Breast epithelium (tissue), 4 donors: ENCODE data around the gene ABCA13. TPM values are rescaled to one million over a fixed set of nuclear protein-coding genes. Genes with fewer than 3 reads are reported as not detected.

ENCODE experiments used
- DNase-seq, 2 donors: peaks; one replicate each; pipeline ENCODE4 v3.0.0-alpha.2; 2019; ENCODE audit warnings: low spot score in 2 of 2
- H3K27ac ChIP-seq, 2 donors: fragments of 200-600 bp; sonication (generic) in 1 of 2; one replicate each; pipeline ENCODE4 v1.5.1; 2016 to 2019; ENCODE audit warnings: mild to moderate bottlenecking in 1 of 2
- H3K27me3 ChIP-seq, 2 donors: fragments of 200-600 bp; sonication (generic) in 1 of 2; one replicate each; pipeline versions ENCODE4 v1.5.1 to v1.6.0; 2017 to 2019; ENCODE audit warnings: control low read depth in 1 of 2, mild to moderate bottlenecking in 1 of 2
- H3K36me3 ChIP-seq: fragments of 200-600 bp; one replicate; pipeline ENCODE4 v1.5.1; 2019
- H3K4me1 ChIP-seq, 2 donors: fragments of 200-600 bp; sonication (generic); one replicate each; pipeline ENCODE4 v1.5.1; 2016 to 2019; ENCODE audit warnings: control low read depth in 1 of 2
- H3K4me3 ChIP-seq, 3 donors: fragments of 200-600 bp; sonication (generic); 1 replicate in 2 of 3; 2 replicates in 1 of 3; pipeline ENCODE4 v1.5.1; 2016 to 2019; ENCODE audit warnings: mild to moderate bottlenecking in 3 of 3, moderate library complexity in 2 of 3
- H3K9me3 ChIP-seq, 2 donors: fragments of 200-600 bp; sonication (generic) in 1 of 2; one replicate each; pipeline ENCODE4 v1.5.1; 2016 to 2019; ENCODE audit warnings: control low read depth in 1 of 2
- POLR2A ChIP-seq: fragments of 450-650 bp; IDR thresholded peaks from one replicate; pipeline ENCODE4 v1.6.1; 2016; ENCODE audit warnings: antibody characterized with exemption, mild to moderate bottlenecking, moderate library complexity
- POLR2AphosphoS5 ChIP-seq, 3 donors: sonication (generic); formaldehyde crosslinking; IDR thresholded peaks; one replicate each; pipeline ENCODE4 v1.6.1; 2017; ENCODE audit warnings: antibody characterized with exemption in 3 of 3
- intact Hi-C: fragments of 100-400 bp; cut with DNase I; formaldehyde crosslinking; loops from one replicate; pipeline ENCODE4 v1.15.1; 2023; ENCODE audit warnings: low total_unique reads
- total RNA-seq, 3 donors: library from RNA; depleted of rRNA; stranded (reverse); fragments of >200 nt; gene quantifications; one replicate each; pipeline ENCODE4 v1.1.0, GENCODE V29; 2016
- TF ChIP-seq, protein P1 (sequence below), 3 donors: fragments of 450-650 bp; IDR thresholded peaks; one replicate each; pipeline ENCODE4 v1.5.1; 2016 to 2017; ENCODE audit warnings: antibody characterized with exemption in 3 of 3, mild to moderate bottlenecking in 3 of 3, moderate library complexity in 3 of 3

The ABCA13 gene
- total RNA-seq, 3 donors from 2014 or later = under 0.01 to 0.29 (median under 0.01) TPM

DNA sequence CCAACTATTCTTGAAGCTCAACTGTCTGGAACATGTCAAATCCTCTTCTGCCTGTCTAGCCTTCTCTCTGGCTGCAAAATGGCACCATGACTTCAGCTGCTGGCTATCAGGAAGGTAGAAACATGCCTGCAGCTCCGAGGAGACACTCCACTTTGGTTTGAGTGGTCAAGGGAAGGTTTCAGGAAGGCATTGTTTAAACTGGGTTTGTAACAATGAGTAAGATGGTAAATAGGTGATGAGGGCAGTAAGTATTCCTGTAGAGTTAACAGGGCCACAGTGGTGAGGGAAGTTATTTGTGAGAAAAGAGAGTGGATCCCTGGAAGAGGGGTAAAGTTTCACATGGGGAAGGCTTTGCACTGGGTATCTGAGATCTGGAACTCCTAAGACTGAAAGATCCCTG is 231.5 kb downstream of the ABCA13 start:
- H3K4me3 ChIP-seq = no peak overlapping the region
- no peaks in the 10 kb centered on the region for H3K27me3 ChIP-seq
- TF ChIP-seq, protein P1, sequence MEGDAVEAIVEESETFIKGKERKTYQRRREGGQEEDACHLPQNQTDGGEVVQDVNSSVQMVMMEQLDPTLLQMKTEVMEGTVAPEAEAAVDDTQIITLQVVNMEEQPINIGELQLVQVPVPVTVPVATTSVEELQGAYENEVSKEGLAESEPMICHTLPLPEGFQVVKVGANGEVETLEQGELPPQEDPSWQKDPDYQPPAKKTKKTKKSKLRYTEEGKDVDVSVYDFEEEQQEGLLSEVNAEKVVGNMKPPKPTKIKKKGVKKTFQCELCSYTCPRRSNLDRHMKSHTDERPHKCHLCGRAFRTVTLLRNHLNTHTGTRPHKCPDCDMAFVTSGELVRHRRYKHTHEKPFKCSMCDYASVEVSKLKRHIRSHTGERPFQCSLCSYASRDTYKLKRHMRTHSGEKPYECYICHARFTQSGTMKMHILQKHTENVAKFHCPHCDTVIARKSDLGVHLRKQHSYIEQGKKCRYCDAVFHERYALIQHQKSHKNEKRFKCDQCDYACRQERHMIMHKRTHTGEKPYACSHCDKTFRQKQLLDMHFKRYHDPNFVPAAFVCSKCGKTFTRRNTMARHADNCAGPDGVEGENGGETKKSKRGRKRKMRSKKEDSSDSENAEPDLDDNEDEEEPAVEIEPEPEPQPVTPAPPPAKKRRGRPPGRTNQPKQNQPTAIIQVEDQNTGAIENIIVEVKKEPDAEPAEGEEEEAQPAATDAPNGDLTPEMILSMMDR (IDR thresholded peaks at IDR 0.05) = no peak
- TF ChIP-seq POLR2A (no peak), POLR2AphosphoS5 (IDR thresholded peaks at IDR 0.05) (no peak)
- no peaks in the 10 kb centered on the region for H3K36me3 ChIP-seq
- no peaks in the 10 kb centered on the region for H3K4me1 ChIP-seq
- intact Hi-C loops = no loop called here
- no peak overlapping the region for H3K27ac ChIP-seq
- no peak for DNase-seq
- H3K9me3 ChIP-seq = no peaks in the 10 kb centered on the region

DNA sequence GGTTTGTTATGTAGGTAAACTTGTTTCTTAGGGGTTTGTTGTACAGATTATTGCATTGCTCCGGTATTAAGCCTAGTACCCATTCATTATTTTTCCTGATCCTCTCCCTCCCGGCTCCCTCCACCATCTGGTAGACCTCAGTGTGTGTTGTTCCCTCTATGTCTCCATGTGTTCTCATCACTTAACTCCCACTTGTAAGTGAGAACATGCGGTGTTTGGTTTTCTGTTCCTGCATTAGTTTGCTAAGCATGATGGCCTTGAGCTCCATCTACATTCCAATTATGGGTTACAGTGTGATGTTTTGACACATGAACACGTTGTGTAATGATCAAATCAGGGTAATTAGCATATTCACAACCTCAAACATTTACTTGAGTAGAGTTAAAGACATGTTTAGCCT is 237.5 kb downstream of the ABCA13 start:
- intact Hi-C loops = no loop called here

DNA sequence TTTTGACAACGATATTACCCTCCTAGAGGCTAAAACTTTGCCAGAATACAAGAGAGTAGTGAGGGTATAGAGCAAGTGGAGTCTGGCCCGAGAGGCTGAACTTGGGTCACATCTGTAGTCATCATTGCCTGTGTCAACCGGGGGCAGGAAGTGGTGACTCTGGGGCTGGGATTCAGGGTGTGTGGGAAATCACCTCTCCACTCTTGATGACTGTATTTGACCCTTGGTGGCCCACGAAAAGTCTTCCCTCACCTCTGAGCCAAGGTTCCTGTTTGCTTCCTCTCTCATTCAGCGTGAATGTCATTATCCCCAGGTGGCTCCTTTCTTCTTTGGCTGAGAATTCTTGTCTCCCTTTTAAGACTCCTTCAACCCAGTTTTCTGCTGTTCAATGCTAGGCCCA is 240.4 kb downstream of the ABCA13 start:
- Histone ChIP-seq H3K4me1 (no peaks in the 10 kb centered on the region), H3K27ac (no peak overlapping the region), H3K27me3 (no peaks in the 10 kb centered on the region), H3K36me3 (no peaks in the 10 kb centered on the region), H3K9me3 (no peaks in the 10 kb centered on the region), H3K4me3 (no peak overlapping the region)
- intact Hi-C loops = no loop called here
- TF ChIP-seq, protein P1 (IDR thresholded peaks at IDR 0.05) = no peak
- TF ChIP-seq POLR2A (no peak), POLR2AphosphoS5 (IDR thresholded peaks at IDR 0.05) (no peak)
- no peak for DNase-seq

More for the DNA sequence above, 237.5 kb downstream of the ABCA13 start:
- no peaks in the 10 kb centered on the region for H3K27me3 ChIP-seq
- H3K4me1 ChIP-seq = no peaks in the 10 kb centered on the region
- H3K36me3 ChIP-seq = no peaks in the 10 kb centered on the region
- H3K9me3 ChIP-seq = no peaks in the 10 kb centered on the region
- no peak overlapping the region for H3K4me3 ChIP-seq
- no peak for DNase-seq
- H3K27ac ChIP-seq = no peak overlapping the region
- no peak for TF ChIP-seq POLR2AphosphoS5 (IDR thresholded peaks at IDR 0.05)
- TF ChIP-seq, protein P1 (IDR thresholded peaks at IDR 0.05) = no peak
- no peak for TF ChIP-seq POLR2A

DNA sequence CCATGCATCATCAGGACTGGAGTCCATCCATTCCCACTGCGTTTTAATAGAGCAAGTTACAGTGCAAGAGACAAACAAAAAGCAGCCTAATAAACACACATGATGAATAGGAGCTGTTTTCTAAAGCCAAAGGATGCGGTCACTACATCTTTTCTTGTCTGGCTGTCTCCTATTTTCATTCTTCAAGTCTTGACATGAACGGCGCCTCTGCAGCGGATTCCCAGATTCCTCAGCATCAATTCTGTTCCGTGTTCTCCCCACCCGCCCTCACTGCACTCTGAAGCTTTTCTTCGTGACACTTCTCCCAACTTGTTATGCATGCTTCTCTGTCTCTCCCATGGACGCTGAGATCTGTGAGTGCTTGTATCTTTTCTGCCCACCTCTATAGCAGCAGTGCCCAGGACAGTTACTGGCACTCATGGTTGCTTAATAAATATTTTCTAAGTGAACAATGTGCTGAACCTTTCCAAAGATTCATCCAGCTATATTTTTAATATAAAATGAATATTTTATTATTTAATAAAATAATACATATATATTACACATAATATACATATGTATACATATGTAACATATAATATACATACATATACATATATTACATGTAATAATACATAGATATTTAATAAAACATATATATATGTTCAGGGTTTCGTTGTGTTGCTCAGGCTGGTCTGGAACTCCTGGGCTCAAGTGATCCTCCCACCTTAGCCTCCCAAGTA is 242.9 kb downstream of the ABCA13 start:
- intact Hi-C loops = no loop called here
- no peaks in the 10 kb centered on the region for H3K27me3 ChIP-seq
- H3K27ac ChIP-seq = peak overlapping the region in 1 of 2 donors; percentile 12
- H3K36me3 ChIP-seq = no peaks in the 10 kb centered on the region
- no peaks in the 10 kb centered on the region for H3K9me3 ChIP-seq
- H3K4me3 ChIP-seq = no peak overlapping the region
- DNase-seq = peak in 1 of 2 donors; percentile 27
- no peak for TF ChIP-seq POLR2AphosphoS5 (IDR thresholded peaks at IDR 0.05)
- no peak for TF ChIP-seq POLR2A
- TF ChIP-seq, protein P1 (IDR thresholded peaks at IDR 0.05) = no peak
- H3K4me1 ChIP-seq = no peaks in the 10 kb centered on the region

DNA sequence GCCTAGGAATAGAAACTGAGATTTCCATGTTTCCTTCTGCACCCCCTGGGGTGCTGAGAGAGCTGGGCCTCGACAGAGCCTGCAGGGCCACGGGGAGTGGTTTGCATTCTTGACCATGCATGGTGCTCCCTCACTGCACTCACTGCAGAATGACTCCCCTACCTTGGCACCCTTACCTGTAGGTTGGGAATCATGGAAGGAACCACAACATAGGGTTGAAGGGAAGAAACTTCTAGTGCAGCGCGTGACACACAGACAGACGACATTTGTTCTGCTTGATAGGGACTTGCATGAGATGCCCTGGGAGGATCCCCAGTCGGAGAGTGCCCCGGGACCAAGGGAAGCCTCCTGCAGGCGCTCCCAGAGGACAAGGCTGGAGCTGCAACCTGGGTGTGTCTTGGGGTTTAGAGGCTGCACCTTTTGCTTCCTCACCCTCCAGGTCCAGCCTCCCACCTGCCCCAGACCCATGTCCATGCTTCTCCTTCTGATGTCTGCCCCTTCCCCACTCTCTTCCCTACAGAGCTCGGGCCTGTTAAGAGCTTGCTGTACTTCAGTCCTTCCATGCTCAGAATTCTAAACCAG is 245.2 kb downstream of the ABCA13 start:
- H3K9me3 ChIP-seq = no peaks in the 10 kb centered on the region
- TF ChIP-seq, protein P1 (IDR thresholded peaks at IDR 0.05) = no peak
- no peak for TF ChIP-seq POLR2AphosphoS5 (IDR thresholded peaks at IDR 0.05)
- TF ChIP-seq POLR2A = no peak
- intact Hi-C loops = no loop called here
- no peak overlapping the region for H3K27ac ChIP-seq
- no peak overlapping the region for H3K4me3 ChIP-seq
- H3K4me1 ChIP-seq = no peaks in the 10 kb centered on the region
- DNase-seq = no peak
- no peaks in the 10 kb centered on the region for H3K27me3 ChIP-seq
- H3K36me3 ChIP-seq = no peaks in the 10 kb centered on the region
